Subcutaneous adipose tissue (tissue), 4 donors: ENCODE measurements around the gene DSC2. TPM values are rescaled to one million over a fixed set of nuclear protein-coding genes. Genes with fewer than 3 reads are reported as not detected.

ENCODE experiments used
- CTCF ChIP-seq: fragments of 450-650 bp; IDR thresholded peaks from one replicate; pipeline ENCODE4 v1.5.1; 2016; ENCODE audit warnings: low read depth, mild to moderate bottlenecking, control low read depth, antibody characterized with exemption, moderate library complexity
- total RNA-seq, 4 donors: library from RNA; depleted of rRNA; stranded (reverse); fragments of >200 nt; gene quantifications; one replicate each; pipeline ENCODE4 v1.1.0, GENCODE V29; 2016

The DSC2 gene
- total RNA-seq, 4 donors from 2014 or later: 10.6 to 18.2 (median 13.3) TPM

DNA sequence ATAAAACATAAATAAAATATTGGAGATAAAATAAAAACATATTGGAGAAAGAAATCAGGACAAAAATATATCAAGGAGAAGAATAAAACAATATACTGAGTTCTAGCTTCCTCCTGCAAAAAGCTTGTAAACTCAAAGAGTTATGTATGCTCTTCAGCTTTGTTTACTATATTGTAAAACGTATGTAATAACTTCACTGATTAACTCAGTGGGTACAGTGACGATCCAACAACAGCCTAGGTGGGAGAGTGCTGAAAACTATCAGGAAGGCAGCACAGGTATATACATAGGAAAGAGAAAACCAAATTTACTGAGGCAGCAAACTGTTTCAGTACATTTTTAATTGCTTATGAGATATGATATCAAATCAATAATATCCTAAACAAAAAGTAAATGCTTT is 8.3 kb downstream of the DSC2 start:
- no peak for TF ChIP-seq CTCF

DNA sequence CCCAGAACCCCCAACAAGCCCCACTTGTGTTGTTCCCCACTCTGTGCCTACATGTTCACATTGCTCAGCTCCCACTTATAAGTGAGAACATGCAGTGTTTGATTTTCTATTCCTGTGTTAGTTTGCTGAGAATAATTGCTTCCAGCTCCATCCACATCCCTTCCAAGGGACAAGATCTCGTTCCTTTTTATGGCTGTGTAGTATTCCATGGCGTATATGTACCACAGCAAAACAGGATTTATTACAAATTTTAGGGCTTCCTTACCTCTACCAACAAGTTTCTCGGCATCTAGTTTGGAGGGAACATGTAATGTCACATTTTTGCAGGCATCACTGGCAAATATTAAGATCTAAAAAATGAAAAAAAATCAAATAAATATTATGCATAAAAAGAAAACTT is 8.9 kb downstream of the DSC2 start:
- TF ChIP-seq CTCF: no peak

DNA sequence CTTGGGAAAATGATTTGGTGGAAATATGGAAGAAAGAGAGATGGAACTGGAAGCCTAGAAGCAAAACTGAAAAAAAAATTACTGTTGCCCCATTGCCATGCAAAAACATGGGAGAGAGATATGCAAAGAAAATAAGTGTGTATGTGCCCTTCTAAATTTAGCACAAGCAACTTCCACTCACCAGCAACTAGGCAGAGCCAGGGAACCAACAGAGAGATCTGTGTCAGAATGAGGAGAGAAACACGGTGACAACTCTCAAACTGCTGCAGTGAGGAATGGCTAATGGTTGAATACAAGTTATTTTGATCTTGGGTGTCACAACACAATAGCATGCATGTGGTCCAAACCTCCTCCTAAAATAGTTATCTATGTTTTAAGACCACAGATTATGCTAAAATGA is 10.9 kb downstream of the DSC2 start:
- no peak for TF ChIP-seq CTCF

GRCh38 chr18:31088532-31088931 is 13.7 kb downstream of the DSC2 start:
- TF ChIP-seq CTCF: no peak

GRCh38 chr18:31079973-31080372 is 22.2 kb downstream of the DSC2 start:
- TF ChIP-seq CTCF: no peak

GRCh38 chr18:31077878-31078277 is 24.3 kb downstream of the DSC2 start:
- TF ChIP-seq CTCF: no peak

DNA sequence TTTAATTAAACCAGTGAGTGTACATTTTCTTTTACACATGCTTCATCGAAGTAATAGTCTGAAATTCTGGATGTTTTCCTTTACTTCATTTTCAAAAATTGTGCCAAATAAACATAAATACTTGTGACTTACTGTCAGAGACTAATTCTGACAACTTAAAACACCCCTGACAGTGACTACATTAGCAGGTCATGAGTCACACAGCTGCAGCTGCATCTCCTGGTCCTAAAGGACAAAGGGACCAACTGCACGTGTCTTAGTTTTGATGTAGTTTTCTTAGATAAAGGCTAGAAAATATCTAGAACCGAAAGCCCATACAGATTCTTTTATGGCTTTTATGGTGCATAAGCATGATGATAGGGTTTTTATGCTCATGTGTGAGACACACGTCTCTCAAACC is 30.0 kb downstream of the DSC2 start:
- no peak for TF ChIP-seq CTCF
